ENCODE data around the gene TMEM220.

- TF ChIP-seq EP300 (IDR thresholded peaks at IDR 0.05; ENCODE audit: low read length) (no peak), EZH2 (IDR thresholded peaks at IDR 0.05; ENCODE audit: borderline replicate concordance, low read depth, low read length) (no peak), CTCF (IDR thresholded peaks at IDR 0.05 in 2 of 3, conservative IDR thresholded peaks at IDR 0.05 in 1 of 3; ENCODE audit: insufficient read depth in 2 of 3, low read depth in 1 of 3, low read length in 3 of 3) (no peak), POLR2A (conservative IDR thresholded peaks at IDR 0.05) (no peak), ZNF124 (CRISPR knock-in tag; IDR thresholded peaks at IDR 0.05) (no peak), OTX1 (CRISPR knock-in tag; IDR thresholded peaks at IDR 0.05) (no peak), ARID3A (IDR thresholded peaks at IDR 0.05; ENCODE audit: borderline replicate concordance, low read depth, low read length) (no peak), PATZ1 (CRISPR knock-in tag; IDR thresholded peaks at IDR 0.05; ENCODE audit: borderline replicate concordance) (no peak), PBX2 (CRISPR knock-in tag; IDR thresholded peaks at IDR 0.05; ENCODE audit: low read depth) (no peak), PBX2 (tag; conservative IDR thresholded peaks at IDR 0.05; ENCODE audit: low read depth) (no peak), JUN (IDR thresholded peaks at IDR 0.05; ENCODE audit: borderline replicate concordance, low read depth, low read length) (no peak), JUN (CRISPR knock-in tag; IDR thresholded peaks at IDR 0.05; ENCODE audit: borderline replicate concordance) (no peak), SMC3 (conservative IDR thresholded peaks at IDR 0.05; ENCODE audit: insufficient read depth, low read depth, low read length) (no peak), YY1 (IDR thresholded peaks at IDR 0.05; ENCODE audit: borderline replicate concordance in 1 of 3, control insufficient read depth in 1 of 3, extremely low read depth in 1 of 3, insufficient read depth in 3 of 3, insufficient read length in 1 of 3, insufficient replicate concordance in 2 of 3, low read depth in 1 of 3, low read length in 2 of 3) (no peak)
Observed at GRCh38 chr17:10668775-10669174, 61.0 kb downstream of the TMEM220 start.

Measured in K562 (cell line).